SK-N-SH treated with all-trans-retinoic acid at 6 μM for 48 hours (cell line): ENCODE data around the gene TICAM1.

Experiments
- ATAC-seq: fragments of 200-7000 bp; cut with Tn5 transposase; 3 replicates; pipeline ENCODE4 v1.9.1; 2020; ENCODE audit warnings: mild to moderate bottlenecking, moderate library complexity
- ARNTL ChIP-seq: fragments of 450-650 bp; formaldehyde crosslinking; IDR thresholded peaks from 2 replicates; pipeline ENCODE4 v1.5.0; 2020; ENCODE audit warnings: low read depth, mild to moderate bottlenecking, moderate library complexity, borderline replicate concordance
- BACH2 ChIP-seq: fragments of 250-450 bp; sonication (Bioruptor Pico); IDR thresholded peaks from 2 replicates; pipeline ENCODE4 v1.9.0; 2021; ENCODE audit warnings: mild to moderate bottlenecking, borderline replicate concordance
- ESRRG ChIP-seq: fragments of 250-450 bp; sonication (Bioruptor Pico); IDR thresholded peaks from 2 replicates; pipeline ENCODE4 v1.6.1; 2021; ENCODE audit warnings: mild to moderate bottlenecking
- GLIS3 ChIP-seq: fragments of 250-450 bp; sonication (Bioruptor Pico); IDR thresholded peaks from 2 replicates; pipeline ENCODE4 v1.5.0; 2020; ENCODE audit warnings: mild to moderate bottlenecking, moderate library complexity
- OSR1 ChIP-seq: fragments of 250-450 bp; sonication (Bioruptor Pico); IDR thresholded peaks from 2 replicates; pipeline ENCODE4 v1.8.0; 2022; ENCODE audit warnings: moderate library complexity, mild to moderate bottlenecking, inconsistent platforms
- PPARA ChIP-seq: fragments of 250-450 bp; sonication (Bioruptor Pico); IDR thresholded peaks from 2 replicates; pipeline ENCODE4 v1.5.0; 2020; ENCODE audit warnings: mild to moderate bottlenecking, borderline replicate concordance
- RARB ChIP-seq: fragments of 250-450 bp; sonication (Bioruptor Pico); IDR thresholded peaks from 2 replicates; pipeline ENCODE4 v1.8.0; 2021; ENCODE audit warnings: mild to moderate bottlenecking, moderate library complexity
- SNAI2 ChIP-seq: fragments of 250-450 bp; sonication (Bioruptor Pico); IDR thresholded peaks from 2 replicates; pipeline ENCODE4 v1.5.0; 2020; ENCODE audit warnings: mild to moderate bottlenecking, moderate library complexity
- TOX ChIP-seq: fragments of 250-450 bp; sonication (Bioruptor Pico); IDR thresholded peaks from 2 replicates; pipeline ENCODE4 v1.8.0; 2021; ENCODE audit warnings: mild to moderate bottlenecking, moderate library complexity, borderline replicate concordance
- ZC3H10 ChIP-seq: fragments of 250-450 bp; sonication (Bioruptor Pico); IDR thresholded peaks from 2 replicates; pipeline ENCODE4 v1.5.1; 2021; ENCODE audit warnings: mild to moderate bottlenecking, moderate library complexity
- ZFP3 ChIP-seq: fragments of 250-450 bp; sonication (Bioruptor Pico); IDR thresholded peaks from 2 replicates; pipeline ENCODE4 v1.5.0; 2020; ENCODE audit warnings: mild to moderate bottlenecking, moderate library complexity
- ZFP30 ChIP-seq: fragments of 450-650 bp; formaldehyde crosslinking; IDR thresholded peaks from 2 replicates; pipeline ENCODE4 v1.5.0; 2022; ENCODE audit warnings: mild to moderate bottlenecking, moderate library complexity
- ZNF565 ChIP-seq: fragments of 450-650 bp; formaldehyde crosslinking; conservative IDR thresholded peaks from 2 replicates; pipeline ENCODE4 v1.5.0; 2020; ENCODE audit warnings: low read depth, mild to moderate bottlenecking, moderate library complexity
- ZNF70 ChIP-seq: fragments of 450-650 bp; formaldehyde crosslinking; IDR thresholded peaks from 2 replicates; pipeline ENCODE4 v1.5.0; 2020; ENCODE audit warnings: mild to moderate bottlenecking, moderate library complexity
- ZNF8 ChIP-seq: fragments of 450-650 bp; formaldehyde crosslinking; IDR thresholded peaks from 2 replicates; pipeline ENCODE4 v1.5.0; 2020; ENCODE audit warnings: mild to moderate bottlenecking, moderate library complexity
- TF ChIP-seq, protein P1 (sequence below): fragments of 250-450 bp; sonication (Bioruptor Pico); IDR thresholded peaks from 2 replicates; pipeline ENCODE4 v1.5.1; 2021; ENCODE audit warnings: mild to moderate bottlenecking, moderate library complexity
- TF ChIP-seq, protein P2 (sequence below): fragments of 250-450 bp; sonication (Bioruptor Pico); IDR thresholded peaks from 2 replicates; pipeline ENCODE4 v1.5.0; 2020; ENCODE audit warnings: mild to moderate bottlenecking, moderate library complexity
- TF ChIP-seq, protein P3 (sequence below): fragments of 250-450 bp; sonication (Bioruptor Pico); IDR thresholded peaks from 2 replicates; pipeline ENCODE4 v1.5.1; 2020; ENCODE audit warnings: low read depth, mild to moderate bottlenecking, moderate library complexity
- TF ChIP-seq, protein P4 (sequence below): fragments of 250-450 bp; sonication (Bioruptor Pico); IDR thresholded peaks from 2 replicates; pipeline ENCODE4 v1.8.0; 2020; ENCODE audit warnings: mild to moderate bottlenecking, moderate library complexity, borderline replicate concordance
- TF ChIP-seq, protein P5 (sequence below): fragments of 250-450 bp; sonication (Bioruptor Pico); IDR thresholded peaks from 2 replicates; pipeline ENCODE4 v1.8.0; 2021; ENCODE audit warnings: low read depth, mild to moderate bottlenecking, moderate library complexity, borderline replicate concordance

The TICAM1 gene

DNA sequence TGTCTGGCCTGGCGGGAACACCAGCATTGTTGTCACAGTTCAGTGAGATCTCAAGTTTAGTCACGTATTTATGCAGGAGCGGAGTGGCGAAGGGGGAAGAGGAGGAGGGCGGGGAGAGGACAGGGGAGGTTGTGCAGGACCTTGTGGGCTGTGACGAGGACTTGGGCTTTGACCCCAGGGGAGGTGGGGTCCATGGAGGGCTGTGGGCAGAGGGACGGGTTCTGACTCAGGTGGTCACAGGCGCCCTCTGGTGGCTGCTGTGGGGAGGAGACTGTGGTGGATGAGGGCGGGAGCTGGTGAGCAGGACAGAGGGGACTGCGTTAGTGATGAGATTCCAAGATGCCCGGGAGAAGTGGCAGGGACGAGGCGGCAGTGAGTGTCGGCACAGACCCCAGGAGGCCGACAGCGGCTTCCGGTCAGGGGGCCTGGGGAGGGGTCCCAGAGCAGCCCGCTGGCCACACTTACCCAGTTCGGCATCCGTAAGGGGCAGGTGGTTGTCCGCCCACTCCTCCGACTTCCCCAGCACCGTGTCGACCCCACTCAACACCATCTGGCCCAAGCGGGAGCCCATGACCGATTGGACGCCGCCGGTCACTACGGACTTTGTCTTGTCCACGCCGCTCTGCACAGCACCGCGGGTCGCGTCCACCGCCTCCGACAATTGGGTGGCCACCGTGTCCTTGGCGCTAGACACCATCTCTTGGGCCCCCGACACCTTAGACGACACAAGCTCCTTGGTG lies 20.2 kb upstream of the TICAM1 start:
- TF ChIP-seq RARB (no peak), SNAI2 (CRISPR knock-in tag) (no peak), ZNF565 (CRISPR knock-in tag) (no peak), ZFP3 (CRISPR knock-in tag) (no peak), ZNF70 (no peak), ZFP30 (CRISPR knock-in tag) (no peak), ESRRG (no peak)
- TF ChIP-seq, protein P1, sequence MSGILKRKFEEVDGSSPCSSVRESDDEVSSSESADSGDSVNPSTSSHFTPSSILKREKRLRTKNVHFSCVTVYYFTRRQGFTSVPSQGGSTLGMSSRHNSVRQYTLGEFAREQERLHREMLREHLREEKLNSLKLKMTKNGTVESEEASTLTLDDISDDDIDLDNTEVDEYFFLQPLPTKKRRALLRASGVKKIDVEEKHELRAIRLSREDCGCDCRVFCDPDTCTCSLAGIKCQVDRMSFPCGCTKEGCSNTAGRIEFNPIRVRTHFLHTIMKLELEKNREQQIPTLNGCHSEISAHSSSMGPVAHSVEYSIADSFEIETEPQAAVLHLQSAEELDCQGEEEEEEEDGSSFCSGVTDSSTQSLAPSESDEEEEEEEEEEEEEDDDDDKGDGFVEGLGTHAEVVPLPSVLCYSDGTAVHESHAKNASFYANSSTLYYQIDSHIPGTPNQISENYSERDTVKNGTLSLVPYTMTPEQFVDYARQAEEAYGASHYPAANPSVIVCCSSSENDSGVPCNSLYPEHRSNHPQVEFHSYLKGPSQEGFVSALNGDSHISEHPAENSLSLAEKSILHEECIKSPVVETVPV (CRISPR knock-in tag) = no peak
- TF ChIP-seq, protein P2, sequence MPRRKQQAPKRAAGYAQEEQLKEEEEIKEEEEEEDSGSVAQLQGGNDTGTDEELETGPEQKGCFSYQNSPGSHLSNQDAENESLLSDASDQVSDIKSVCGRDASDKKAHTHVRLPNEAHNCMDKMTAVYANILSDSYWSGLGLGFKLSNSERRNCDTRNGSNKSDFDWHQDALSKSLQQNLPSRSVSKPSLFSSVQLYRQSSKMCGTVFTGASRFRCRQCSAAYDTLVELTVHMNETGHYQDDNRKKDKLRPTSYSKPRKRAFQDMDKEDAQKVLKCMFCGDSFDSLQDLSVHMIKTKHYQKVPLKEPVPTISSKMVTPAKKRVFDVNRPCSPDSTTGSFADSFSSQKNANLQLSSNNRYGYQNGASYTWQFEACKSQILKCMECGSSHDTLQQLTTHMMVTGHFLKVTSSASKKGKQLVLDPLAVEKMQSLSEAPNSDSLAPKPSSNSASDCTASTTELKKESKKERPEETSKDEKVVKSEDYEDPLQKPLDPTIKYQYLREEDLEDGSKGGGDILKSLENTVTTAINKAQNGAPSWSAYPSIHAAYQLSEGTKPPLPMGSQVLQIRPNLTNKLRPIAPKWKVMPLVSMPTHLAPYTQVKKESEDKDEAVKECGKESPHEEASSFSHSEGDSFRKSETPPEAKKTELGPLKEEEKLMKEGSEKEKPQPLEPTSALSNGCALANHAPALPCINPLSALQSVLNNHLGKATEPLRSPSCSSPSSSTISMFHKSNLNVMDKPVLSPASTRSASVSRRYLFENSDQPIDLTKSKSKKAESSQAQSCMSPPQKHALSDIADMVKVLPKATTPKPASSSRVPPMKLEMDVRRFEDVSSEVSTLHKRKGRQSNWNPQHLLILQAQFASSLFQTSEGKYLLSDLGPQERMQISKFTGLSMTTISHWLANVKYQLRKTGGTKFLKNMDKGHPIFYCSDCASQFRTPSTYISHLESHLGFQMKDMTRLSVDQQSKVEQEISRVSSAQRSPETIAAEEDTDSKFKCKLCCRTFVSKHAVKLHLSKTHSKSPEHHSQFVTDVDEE (CRISPR knock-in tag) = no peak
- TF ChIP-seq, protein P3, sequence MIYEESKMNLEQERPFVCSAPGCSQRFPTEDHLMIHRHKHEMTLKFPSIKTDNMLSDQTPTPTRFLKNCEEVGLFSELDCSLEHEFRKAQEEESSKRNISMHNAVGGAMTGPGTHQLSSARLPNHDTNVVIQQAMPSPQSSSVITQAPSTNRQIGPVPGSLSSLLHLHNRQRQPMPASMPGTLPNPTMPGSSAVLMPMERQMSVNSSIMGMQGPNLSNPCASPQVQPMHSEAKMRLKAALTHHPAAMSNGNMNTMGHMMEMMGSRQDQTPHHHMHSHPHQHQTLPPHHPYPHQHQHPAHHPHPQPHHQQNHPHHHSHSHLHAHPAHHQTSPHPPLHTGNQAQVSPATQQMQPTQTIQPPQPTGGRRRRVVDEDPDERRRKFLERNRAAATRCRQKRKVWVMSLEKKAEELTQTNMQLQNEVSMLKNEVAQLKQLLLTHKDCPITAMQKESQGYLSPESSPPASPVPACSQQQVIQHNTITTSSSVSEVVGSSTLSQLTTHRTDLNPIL (CRISPR knock-in tag) = no peak
- TF ChIP-seq, all 23 proteins: peak for 0
- ATAC-seq = peak; percentile 96

DNA sequence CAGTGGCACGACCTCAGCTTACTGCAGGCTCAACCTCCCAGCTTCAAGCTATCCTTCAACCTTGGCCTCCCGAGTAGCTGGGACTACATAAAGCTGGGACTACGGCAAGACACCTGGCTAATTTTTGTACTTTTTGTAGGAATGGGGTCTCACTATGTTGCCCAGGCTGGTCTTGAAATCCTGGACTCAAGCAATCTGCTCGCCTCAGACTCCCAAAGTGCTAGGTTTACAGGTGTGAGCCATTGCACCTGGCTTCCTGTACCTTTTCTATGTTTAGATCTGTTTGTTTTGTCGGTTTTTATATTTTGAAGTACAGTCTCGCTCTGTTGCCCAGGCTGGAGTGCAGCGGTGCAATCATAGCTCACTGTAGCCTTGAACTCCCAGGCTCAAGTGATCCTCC lies 17.5 kb upstream of the TICAM1 start:
- TF ChIP-seq GLIS3 (CRISPR knock-in tag) = no peak
- TF ChIP-seq, protein P4, sequence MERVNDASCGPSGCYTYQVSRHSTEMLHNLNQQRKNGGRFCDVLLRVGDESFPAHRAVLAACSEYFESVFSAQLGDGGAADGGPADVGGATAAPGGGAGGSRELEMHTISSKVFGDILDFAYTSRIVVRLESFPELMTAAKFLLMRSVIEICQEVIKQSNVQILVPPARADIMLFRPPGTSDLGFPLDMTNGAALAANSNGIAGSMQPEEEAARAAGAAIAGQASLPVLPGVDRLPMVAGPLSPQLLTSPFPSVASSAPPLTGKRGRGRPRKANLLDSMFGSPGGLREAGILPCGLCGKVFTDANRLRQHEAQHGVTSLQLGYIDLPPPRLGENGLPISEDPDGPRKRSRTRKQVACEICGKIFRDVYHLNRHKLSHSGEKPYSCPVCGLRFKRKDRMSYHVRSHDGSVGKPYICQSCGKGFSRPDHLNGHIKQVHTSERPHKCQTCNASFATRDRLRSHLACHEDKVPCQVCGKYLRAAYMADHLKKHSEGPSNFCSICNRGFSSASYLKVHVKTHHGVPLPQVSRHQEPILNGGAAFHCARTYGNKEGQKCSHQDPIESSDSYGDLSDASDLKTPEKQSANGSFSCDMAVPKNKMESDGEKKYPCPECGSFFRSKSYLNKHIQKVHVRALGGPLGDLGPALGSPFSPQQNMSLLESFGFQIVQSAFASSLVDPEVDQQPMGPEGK (CRISPR knock-in tag) = no peak
- TF ChIP-seq, protein P2 (CRISPR knock-in tag) = no peak
- TF ChIP-seq ZFP3 (CRISPR knock-in tag) = no peak
- TF ChIP-seq, protein P3 (CRISPR knock-in tag) = no peak
- no peak for TF ChIP-seq TOX (CRISPR knock-in tag)
- TF ChIP-seq BACH2 (CRISPR knock-in tag) = no peak
- no peak for TF ChIP-seq ESRRG
- TF ChIP-seq OSR1 = no peak
- TF ChIP-seq ZFP30 (CRISPR knock-in tag) = no peak
- TF ChIP-seq RARB = no peak
- TF ChIP-seq ZNF70 = no peak
- TF ChIP-seq ZC3H10 (CRISPR knock-in tag) = no peak
- TF ChIP-seq, protein P5, sequence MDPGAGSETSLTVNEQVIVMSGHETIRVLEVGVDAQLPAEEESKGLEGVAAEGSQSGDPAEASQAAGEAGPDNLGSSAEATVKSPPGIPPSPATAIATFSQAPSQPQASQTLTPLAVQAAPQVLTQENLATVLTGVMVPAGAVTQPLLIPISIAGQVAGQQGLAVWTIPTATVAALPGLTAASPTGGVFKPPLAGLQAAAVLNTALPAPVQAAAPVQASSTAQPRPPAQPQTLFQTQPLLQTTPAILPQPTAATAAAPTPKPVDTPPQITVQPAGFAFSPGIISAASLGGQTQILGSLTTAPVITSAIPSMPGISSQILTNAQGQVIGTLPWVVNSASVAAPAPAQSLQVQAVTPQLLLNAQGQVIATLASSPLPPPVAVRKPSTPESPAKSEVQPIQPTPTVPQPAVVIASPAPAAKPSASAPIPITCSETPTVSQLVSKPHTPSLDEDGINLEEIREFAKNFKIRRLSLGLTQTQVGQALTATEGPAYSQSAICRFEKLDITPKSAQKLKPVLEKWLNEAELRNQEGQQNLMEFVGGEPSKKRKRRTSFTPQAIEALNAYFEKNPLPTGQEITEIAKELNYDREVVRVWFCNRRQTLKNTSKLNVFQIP (CRISPR knock-in tag) = no peak
- TF ChIP-seq ZNF8 (CRISPR knock-in tag) = no peak
- no peak for TF ChIP-seq SNAI2 (CRISPR knock-in tag)
- TF ChIP-seq PPARA (CRISPR knock-in tag) = no peak
- no peak for TF ChIP-seq ZNF565 (CRISPR knock-in tag)
- TF ChIP-seq ARNTL (CRISPR knock-in tag) = no peak
- no peak for ATAC-seq
